Suppressor macrophage (primary cell): ENCODE data around the gene SLC66A3.
"Not testable (repeated sequence)": the region's sequence is repeated elsewhere in the genome, so short reads cannot be mapped to it uniquely, and the experiment has no call there.

Experiments
- DNase-seq, 4 experiments: peaks; one replicate each; pipeline ENCODE4 v3.0.0-alpha.2; 2020 to 2022

Gene SLC66A3

GRCh38 chr2:11165046-11165445 is 9.8 kb downstream of the SLC66A3 start:
- not testable (repeated sequence) for DNase-seq

DNA sequence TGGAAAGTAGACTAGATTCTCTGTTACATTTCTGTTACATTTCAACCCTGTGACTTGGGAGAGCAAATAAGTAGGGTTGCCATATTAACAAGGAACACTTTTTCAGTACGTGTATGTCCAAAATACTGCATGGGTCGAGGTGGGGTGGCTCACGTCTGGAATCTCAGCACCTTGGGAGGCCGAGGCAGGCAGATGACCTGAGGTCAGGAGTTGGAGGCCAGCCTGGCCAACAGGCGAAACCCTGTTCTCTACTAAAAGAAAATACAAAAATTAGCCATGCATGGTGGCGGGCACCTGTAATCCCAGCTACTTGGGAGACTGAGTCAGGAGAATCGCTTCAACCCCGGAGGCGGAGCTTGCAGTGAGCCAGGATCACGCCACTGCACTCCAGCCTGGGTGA is 11.2 kb downstream of the SLC66A3 start:
- DNase-seq: no peak

DNA sequence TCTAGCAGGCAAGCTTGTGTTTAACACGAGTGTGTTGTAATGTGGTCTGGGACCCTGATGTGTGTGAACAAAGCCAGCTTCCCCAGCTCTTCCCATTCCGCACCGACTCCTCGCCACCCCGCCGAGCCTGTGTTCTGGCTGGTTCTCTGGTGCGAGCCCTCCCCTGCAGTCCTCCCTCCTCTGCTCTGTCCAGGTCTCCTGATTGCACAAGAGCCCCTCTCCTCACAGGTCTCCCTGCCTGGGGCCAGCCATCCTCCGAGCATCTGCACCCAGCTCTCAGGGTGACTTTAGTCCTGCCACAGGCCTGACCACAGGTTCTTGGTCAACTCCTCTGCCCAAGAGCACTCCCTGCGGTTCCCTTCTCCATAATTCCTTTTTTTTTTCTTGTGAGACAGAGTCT is 13.2 kb downstream of the SLC66A3 start:
- DNase-seq: no peak

DNA sequence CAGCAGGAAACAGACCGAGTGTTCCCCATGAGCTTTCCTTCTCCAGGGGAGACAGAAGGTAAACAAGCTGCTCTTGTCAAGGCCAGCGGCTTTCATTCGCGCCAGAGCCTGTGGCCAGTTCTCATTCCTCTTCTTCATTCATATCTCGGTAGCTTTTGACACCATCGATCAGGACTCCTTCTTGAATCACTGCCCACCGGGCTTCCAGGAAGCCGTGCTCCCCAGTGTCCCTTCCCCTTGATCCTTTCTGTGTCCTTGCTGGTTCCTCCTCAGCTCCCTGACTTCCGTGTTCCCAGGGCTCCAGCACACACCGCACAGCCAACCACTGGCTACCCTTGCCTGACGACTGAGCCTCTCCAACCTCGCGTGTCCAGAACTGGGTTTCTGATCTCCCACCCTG is 14.1 kb downstream of the SLC66A3 start:
- no peak for DNase-seq

GRCh38 chr2:11174222-11174621 is 19.0 kb downstream of the SLC66A3 start:
- no peak for DNase-seq

GRCh38 chr2:11175293-11175795 is 20.1 kb downstream of the SLC66A3 start:
- peak; percentile 52 to 74 (median 70) for DNase-seq

GRCh38 chr2:11177871-11178690 is 22.8 kb downstream of the SLC66A3 start:
- DNase-seq: peak in 1 of 4 experiments; percentile 10

DNA sequence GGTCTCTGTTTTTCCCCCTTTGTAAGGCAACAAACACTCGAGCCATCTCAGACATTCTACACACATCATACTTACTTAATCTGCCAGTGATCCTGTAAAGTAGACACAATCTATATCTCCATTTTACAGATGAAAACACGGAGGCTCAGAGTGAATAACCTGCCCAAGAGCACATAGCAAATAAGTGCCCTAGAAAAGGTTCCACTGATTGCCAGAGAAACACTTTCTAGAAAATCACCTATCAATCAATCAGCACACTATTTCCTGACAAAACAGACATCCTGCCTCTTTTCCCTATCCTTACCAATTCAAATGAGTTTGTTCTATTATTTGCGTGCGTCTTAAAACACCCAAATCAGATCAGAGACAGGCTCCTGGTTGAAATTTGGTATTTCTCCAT is 23.9 kb downstream of the SLC66A3 start:
- no peak for DNase-seq

- DNase-seq: no peak
Measured at GRCh38 chr2:11179899-11180298, 24.6 kb downstream of the SLC66A3 start.

GRCh38 chr2:11180653-11181052 is 25.4 kb downstream of the SLC66A3 start:
- DNase-seq: no peak

DNA sequence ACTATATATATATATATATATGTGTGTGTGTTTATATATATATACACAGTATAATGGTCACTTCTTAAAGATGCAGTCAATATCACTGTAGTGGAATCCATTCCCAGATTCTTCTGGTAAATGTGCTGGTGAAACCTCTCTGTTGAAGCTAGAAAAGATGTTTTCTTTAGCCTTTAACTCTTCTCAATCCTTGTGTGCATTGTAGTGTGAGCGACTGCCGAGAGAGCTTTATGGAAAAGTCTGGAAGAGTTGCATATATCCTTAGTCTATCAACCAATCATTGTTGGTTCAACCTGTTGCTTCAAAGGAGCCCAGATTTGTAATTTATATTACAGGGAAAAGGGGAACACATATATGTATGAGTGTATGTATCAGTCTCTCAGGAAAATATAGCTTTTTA is 27.7 kb downstream of the SLC66A3 start:
- DNase-seq: no peak

DNA sequence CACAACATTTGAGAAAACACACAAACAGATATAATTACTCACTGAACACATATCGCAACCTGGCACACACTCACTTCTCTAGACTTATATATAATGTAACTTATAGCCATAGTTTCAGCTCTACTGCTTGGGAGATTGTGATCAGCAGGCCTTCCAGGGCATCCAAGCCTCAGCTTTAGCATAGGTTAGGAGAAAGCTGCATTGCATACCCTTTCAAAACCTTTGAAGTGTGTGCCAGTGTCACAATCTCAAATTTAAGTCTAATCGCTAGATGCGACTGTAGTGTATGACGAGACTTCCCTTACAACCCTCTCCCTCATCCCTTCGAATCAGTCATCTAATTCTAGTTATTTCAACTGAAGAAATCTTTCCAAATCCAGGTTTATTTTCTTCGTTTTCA is 30.9 kb downstream of the SLC66A3 start:
- no peak for DNase-seq

DNA sequence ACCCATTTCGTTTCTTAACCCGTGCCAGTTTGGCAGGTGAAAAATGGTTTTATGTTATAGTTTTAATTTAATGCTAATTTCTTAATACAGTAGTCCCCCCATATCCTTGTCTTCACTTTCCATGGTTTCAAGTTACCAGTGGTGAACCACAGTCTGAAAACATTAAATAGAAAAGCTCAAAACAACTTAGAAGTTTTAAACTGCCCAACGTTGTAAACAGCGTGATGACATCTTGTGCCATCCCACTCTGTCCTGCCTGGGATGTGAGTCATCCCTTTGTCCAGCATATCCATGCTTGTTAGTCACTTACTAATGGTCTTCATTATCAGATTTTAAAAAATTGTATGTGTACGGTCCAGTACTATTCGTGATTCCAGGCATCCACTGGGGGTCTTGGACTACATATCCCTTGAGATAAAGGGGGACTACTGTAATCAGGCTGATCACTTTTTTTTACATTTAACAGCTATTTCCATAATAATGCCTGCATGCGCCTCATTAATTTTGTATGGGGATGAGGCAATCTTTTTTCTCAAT is 31.9 kb downstream of the SLC66A3 start:
- DNase-seq: peak; percentile 52 to 76 (median 74)

- peak in 3 of 4 experiments; percentile 15 to 75 (median 70) for DNase-seq
Measured at GRCh38 chr2:11187731-11188130, 32.5 kb downstream of the SLC66A3 start.

DNA sequence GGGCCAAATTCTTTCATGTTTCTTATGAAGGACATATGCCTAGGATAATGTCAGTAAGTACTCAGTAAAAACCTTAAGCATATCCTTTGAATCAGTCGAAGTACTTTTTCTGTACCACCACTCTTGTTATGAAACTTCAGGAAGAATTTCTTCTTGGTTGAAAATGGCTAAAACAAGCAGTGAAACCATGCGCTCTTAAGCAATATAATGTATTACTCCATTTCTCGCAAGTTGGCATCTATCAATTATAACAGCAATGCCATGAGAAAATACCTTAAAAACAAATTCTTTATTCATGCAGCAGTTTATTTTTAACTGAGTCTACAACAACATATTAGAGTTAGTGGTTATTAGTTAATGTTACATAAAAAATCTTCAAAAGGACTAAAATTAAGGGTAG is 41.0 kb downstream of the SLC66A3 start:
- DNase-seq: peak in 2 of 4 experiments; percentile 18 to 38

DNA sequence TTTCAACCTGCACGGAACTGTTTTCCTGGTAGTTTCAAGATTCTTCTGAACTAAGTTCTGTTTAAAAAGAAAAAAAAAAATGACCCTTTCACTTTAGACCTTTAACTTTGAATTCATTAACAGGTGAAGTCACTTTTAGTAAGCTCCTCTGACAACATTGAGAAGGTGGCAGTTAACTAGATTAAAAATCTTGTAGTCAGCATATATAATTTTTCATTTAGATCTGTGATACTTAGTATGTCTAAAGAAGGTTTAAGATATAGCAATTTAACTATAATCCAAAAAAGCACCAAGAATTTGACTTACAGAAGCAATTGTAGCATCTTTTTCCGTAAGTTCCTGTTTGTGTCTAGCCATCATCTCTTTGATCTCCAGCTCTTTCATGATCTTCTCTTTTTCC is 45.4 kb downstream of the SLC66A3 start:
- no peak for DNase-seq

DNA sequence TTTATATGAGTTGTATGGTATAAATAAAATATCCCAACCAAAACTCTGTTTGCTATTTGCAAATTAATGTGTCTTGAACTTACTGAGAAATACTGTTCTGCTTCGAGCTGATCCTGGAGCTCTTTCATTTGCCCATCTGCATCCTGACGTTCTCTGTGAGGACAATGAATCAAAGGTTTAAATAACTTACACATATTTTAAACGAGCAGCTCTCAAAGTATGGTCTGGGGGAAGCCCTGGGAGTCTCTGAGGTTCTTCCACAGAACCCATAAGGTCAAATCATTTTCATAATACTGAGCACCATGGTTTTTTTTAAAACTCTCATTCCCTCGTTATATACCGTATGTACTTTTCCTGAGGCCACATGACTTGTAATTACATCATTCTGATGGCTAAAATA is 46.7 kb downstream of the SLC66A3 start:
- DNase-seq: no peak

DNA sequence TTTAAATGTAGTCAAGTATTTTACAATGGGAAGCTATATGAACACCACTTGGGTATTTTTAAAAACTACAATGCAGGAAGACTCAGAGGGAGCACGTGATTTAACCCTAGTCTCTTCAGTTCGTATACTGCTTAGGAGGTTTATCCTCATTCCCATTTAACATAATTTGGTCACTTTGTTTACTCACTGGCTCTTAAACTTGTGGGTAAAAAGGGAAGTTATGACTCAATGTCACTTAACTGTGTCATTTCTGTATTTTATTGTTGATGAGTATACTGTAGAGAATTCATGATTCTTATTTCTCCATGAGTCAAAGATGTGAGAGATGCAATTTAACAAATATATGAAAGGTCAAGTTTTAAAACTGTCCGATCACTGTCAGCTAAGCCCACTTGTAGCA is 48.2 kb downstream of the SLC66A3 start:
- peak; percentile 48 to 93 (median 72) for DNase-seq

DNA sequence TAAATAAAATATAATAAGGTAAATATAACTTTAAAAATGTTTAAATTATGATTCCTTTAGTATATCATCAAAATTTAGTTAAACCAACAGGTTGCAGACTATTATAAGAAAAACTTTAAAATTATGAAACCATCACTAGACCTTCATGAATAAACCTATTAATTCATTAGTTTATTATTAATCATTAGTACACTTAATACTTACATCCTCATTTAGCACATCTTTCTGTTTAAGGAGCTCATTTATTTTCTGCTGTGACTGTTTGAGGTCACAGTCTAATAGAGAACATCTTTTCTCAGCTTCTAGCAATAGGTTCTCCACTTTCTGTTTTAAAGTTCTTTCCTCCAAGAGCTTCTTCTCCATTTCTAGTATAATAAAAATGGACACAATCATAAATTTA is 52.8 kb downstream of the SLC66A3 start:
- no peak for DNase-seq

- DNase-seq: no peak
Measured at GRCh38 chr2:11212645-11213044, 57.4 kb downstream of the SLC66A3 start.

DNA sequence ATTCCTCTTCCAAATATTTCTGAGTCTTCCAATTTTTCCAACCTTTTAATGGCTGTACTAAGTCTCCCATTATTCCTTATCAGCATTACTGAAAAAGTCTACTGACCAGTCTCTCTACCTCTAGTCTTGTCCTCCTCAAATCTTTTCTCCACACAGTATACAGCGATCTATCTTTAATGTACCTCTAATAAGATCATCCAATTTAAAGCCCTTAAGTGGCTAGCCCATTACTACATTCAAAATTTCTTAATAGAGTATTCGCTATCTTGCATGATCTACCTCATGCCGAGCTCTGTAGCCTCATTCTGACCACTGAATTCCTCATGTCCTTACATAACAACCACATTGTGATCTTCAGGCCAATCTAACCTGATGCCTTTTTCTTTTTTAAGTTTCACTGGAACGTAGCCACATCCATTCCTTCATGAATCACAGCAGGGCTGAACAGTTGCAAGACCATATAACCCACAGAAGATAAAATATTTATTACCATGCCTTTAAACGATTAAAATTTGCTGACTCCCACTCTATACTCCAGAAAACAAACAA is 57.9 kb downstream of the SLC66A3 start:
- no peak for DNase-seq

- no peak for DNase-seq
Measured at GRCh38 chr2:11213975-11214374, 58.7 kb downstream of the SLC66A3 start.

GRCh38 chr2:11214770-11215169 is 59.5 kb downstream of the SLC66A3 start:
- DNase-seq: no peak

DNA sequence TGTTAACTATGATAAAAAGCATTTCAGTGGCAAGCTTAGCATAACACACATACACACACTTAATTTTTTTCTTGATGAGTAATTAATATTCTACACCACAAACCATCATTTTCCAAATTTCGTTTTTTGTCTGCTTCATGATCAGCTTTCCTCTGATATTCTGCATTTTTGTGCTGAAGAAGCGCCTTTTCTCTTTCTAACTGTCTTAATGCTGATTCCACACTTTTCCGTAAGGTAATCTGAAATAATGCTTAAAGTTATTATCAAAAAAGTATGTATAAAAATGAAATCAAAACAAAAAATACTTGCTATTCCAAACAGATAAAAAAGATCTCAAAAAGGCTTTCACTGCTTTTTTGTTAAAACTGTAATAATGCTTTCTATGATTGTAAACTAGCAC is 60.1 kb downstream of the SLC66A3 start:
- DNase-seq: no peak
